H1 (cell line): ENCODE results near the gene GRIN2B. TPM values are rescaled to one million over a fixed set of nuclear protein-coding genes. Genes with fewer than 3 reads are reported as not detected.

ENCODE experiments used
- ATF3 ChIP-seq: IDR thresholded peaks from 2 replicates; pipeline ENCODE4 v1.6.1; 2011; ENCODE audit warnings: low read depth, mild to moderate bottlenecking, low read length; ENCODE audit not compliant: insufficient read depth
- CREB1 ChIP-seq: IDR thresholded peaks from 2 replicates; pipeline ENCODE4 v1.6.1; 2012; ENCODE audit warnings: inconsistent platforms
- CTCF ChIP-seq, 3 experiments: IDR thresholded peaks; 1 replicate in 2 of 3; 2 replicates in 1 of 3; pipeline versions ENCODE4 v1.5.1 to v1.6.1; 2011; ENCODE audit warnings: low read length in 3 of 3, mild to moderate bottlenecking in 3 of 3, inconsistent platforms in 2 of 3, low read depth in 1 of 3, moderate library complexity in 1 of 3; ENCODE audit not compliant: insufficient read depth in 1 of 3; ENCODE audit errors: control extremely low read depth in 1 of 3
- KDM1A ChIP-seq: fragments of 200-600, 300-600 bp; sonication (generic); IDR thresholded peaks from 2 replicates; pipeline ENCODE4 v1.7.1; 2016; ENCODE audit warnings: mild to moderate bottlenecking, low read length, borderline replicate concordance
- RAD21 ChIP-seq, 2 experiments: IDR thresholded peaks in 1 of 2; conservative IDR thresholded peaks in 1 of 2; 2 replicates each; pipeline ENCODE4 v1.6.1; 2011; ENCODE audit warnings: low read depth in 2 of 2, low read length in 2 of 2, improper control_type of control experiment in 1 of 2, inconsistent platforms in 1 of 2, mild to moderate bottlenecking in 1 of 2, moderate library complexity in 1 of 2
- TBP ChIP-seq: IDR thresholded peaks from 2 replicates; pipeline ENCODE4 v1.6.1; 2011; ENCODE audit warnings: low read depth, low read length, improper control_type of control experiment
- polyA plus RNA-seq, 7 experiments: library from polyadenylated mRNA; depleted of rRNA in 3 of 7; stranded (reverse) in 5 of 7; unstranded in 2 of 7; fragments of >200 nt in 5 of 7; fragments of 200-250 nt in 2 of 7; gene quantifications; 1 replicate in 5 of 7; 2 replicates in 1 of 7; 4 replicates in 1 of 7; pipeline versions ENCODE4 v1.2.1 to v1.2.3, GENCODE V29; 2011 to 2013; ENCODE audit warnings: missing spikeins in 2 of 7, mixed read lengths in 2 of 7
- total RNA-seq: library from RNA; stranded (reverse); fragmentation: NEBNext Ultra II Directional; extraction: Animal tissue kit (Norgen Biotek cat#: 25700); gene quantifications from 2 replicates; pipeline ENCODE4 v1.2.1, GENCODE V29; 2021

GRIN2B gene
- total and polyA plus RNA-seq, 2 of the 8 experiments (the other 6 are each of a cell fraction or from before 2014, with no cell fraction given) = 0.68 to 3.2 TPM

GRCh38 chr12:13962699-13963098 lies 18.7 kb downstream of the GRIN2B start (continued):
- TF ChIP-seq CTCF (IDR thresholded peaks at IDR 0.05; ENCODE audit: control extremely low read depth in 1 of 3, insufficient read depth in 1 of 3, low read depth in 1 of 3, low read length in 3 of 3) (peak; percentile 70 to 94 (median 91)), ATF3 (no peak), TBP (no peak), RAD21 (IDR thresholded peaks at IDR 0.05 in 1 of 2, conservative IDR thresholded peaks at IDR 0.05 in 1 of 2; ENCODE audit: low read depth in 2 of 2, low read length in 2 of 2) (peak; percentile 62 to 72), CREB1 (no peak), KDM1A (no peak)
